HS-27A (cell line): ENCODE measurements around the gene SEC23A.

ENCODE experiments used
- DNase-seq: peaks from one replicate; pipeline ENCODE4 v3.0.0-alpha.2; 2012; ENCODE audit warnings: low read depth, missing footprints

Gene SEC23A

GRCh38 chr14:38989922-38990546 is 113.0 kb downstream of the SEC23A start:
- no peak for DNase-seq

- no peak for DNase-seq
Measured at GRCh38 chr14:38987781-38988180, 115.3 kb downstream of the SEC23A start.

GRCh38 chr14:38982837-38983236 is 120.2 kb downstream of the SEC23A start:
- DNase-seq = no peak

- no peak for DNase-seq
Measured at GRCh38 chr14:38982278-38982677, 120.8 kb downstream of the SEC23A start.
